ENCODE measurements around the gene DCC.

The DCC gene

GRCh38 chr18:53135654-53136053 is 795.7 kb downstream of the DCC start:
- ChIA-PET POLR2A (no interaction called here), CTCF (no interaction called here)
- Histone ChIP-seq H3K4me3 (ENCODE audit: control insufficient read depth in 1 of 7, extremely low read depth in 1 of 7, insufficient read depth in 4 of 7, low read depth in 2 of 7, low read length in 6 of 7) (no peak overlapping the region), H3K27me3 (replicated peaks in 2 of 5; ENCODE audit: control insufficient read depth in 4 of 5, insufficient read depth in 5 of 5, low read length in 4 of 5) (no peaks in the 10 kb centered on the region), H3K36me3 (ENCODE audit: control insufficient read depth in 4 of 4, insufficient read depth in 4 of 4, low read length in 3 of 4) (no peaks in the 10 kb centered on the region), H3K9me3 (ENCODE audit: control extremely low read depth in 1 of 5, control insufficient read depth in 4 of 5, insufficient read depth in 2 of 5, low read depth in 1 of 5, low read length in 4 of 5) (peaks cover 0 to 1% (median 0%) of the 10 kb centered on the region in 5 experiments), H3K4me1 (ENCODE audit: control extremely low read depth in 1 of 4, control insufficient read depth in 4 of 4, insufficient read depth in 4 of 4, low read length in 3 of 4) (no peaks in the 10 kb centered on the region), H3K27ac (ENCODE audit: insufficient read depth in 1 of 2, low read depth in 1 of 2, low read length in 2 of 2, poor library complexity in 1 of 2, severe bottlenecking in 2 of 2) (no peak overlapping the region)
- DNase-seq, result no peak

GRCh38 chr18:53139746-53140500 is 799.9 kb downstream of the DCC start:
- DNase-seq, result no peak
- WGBS (ENCODE audit: insufficient coverage), result no CpG with 5 or more reads among the region's 5 CpGs
- H3K4me3 ChIP-seq (ENCODE audit: control insufficient read depth in 1 of 7, extremely low read depth in 1 of 7, insufficient read depth in 4 of 7, low read depth in 2 of 7, low read length in 6 of 7), result no peak overlapping the region
- CTCF ChIA-PET, result interaction anchor here (0.5 kb wide), 1 partner anchor 28 kb away, joined by 4 read pairs; no protein-coding TSS in a partner anchor
- no peaks in the 10 kb centered on the region for H3K36me3 ChIP-seq (ENCODE audit: control insufficient read depth in 4 of 4, insufficient read depth in 4 of 4, low read length in 3 of 4)
- POLR2A ChIA-PET, result no interaction called here
- no peaks in the 10 kb centered on the region for H3K27me3 ChIP-seq (replicated peaks in 2 of 5; ENCODE audit: control insufficient read depth in 4 of 5, insufficient read depth in 5 of 5, low read length in 4 of 5)
- H3K27ac ChIP-seq (ENCODE audit: insufficient read depth in 1 of 2, low read depth in 1 of 2, low read length in 2 of 2, poor library complexity in 1 of 2, severe bottlenecking in 2 of 2), result no peak overlapping the region
- H3K9me3 ChIP-seq (ENCODE audit: control extremely low read depth in 1 of 5, control insufficient read depth in 4 of 5, insufficient read depth in 2 of 5, low read depth in 1 of 5, low read length in 4 of 5), result peaks cover 0 to under 1% (median 0%) of the 10 kb centered on the region in 5 experiments
- no peaks in the 10 kb centered on the region for H3K4me1 ChIP-seq (ENCODE audit: control extremely low read depth in 1 of 4, control insufficient read depth in 4 of 4, insufficient read depth in 4 of 4, low read length in 3 of 4)

GRCh38 chr18:53142005-53142404 is 802.0 kb downstream of the DCC start:
- DNase-seq, result no peak
- POLR2A ChIA-PET, result interaction anchor here (0.6 kb wide), 1 partner anchor 41 kb away, joined by 3 read pairs; no protein-coding TSS in a partner anchor
- Histone ChIP-seq H3K9me3 (ENCODE audit: control extremely low read depth in 1 of 5, control insufficient read depth in 4 of 5, insufficient read depth in 2 of 5, low read depth in 1 of 5, low read length in 4 of 5) (no peaks in the 10 kb centered on the region), H3K27ac (ENCODE audit: insufficient read depth in 1 of 2, low read depth in 1 of 2, low read length in 2 of 2, poor library complexity in 1 of 2, severe bottlenecking in 2 of 2) (no peak overlapping the region), H3K4me3 (ENCODE audit: control insufficient read depth in 1 of 7, extremely low read depth in 1 of 7, insufficient read depth in 4 of 7, low read depth in 2 of 7, low read length in 6 of 7) (no peak overlapping the region), H3K36me3 (ENCODE audit: control insufficient read depth in 4 of 4, insufficient read depth in 4 of 4, low read length in 3 of 4) (no peaks in the 10 kb centered on the region), H3K27me3 (replicated peaks in 2 of 5; ENCODE audit: control insufficient read depth in 4 of 5, insufficient read depth in 5 of 5, low read length in 4 of 5) (no peaks in the 10 kb centered on the region), H3K4me1 (ENCODE audit: control extremely low read depth in 1 of 4, control insufficient read depth in 4 of 4, insufficient read depth in 4 of 4, low read length in 3 of 4) (no peaks in the 10 kb centered on the region)
- WGBS (ENCODE audit: insufficient coverage), result 90% methylated on average over 3 of the region's 4 CpGs
- CTCF ChIA-PET, result no interaction called here

GRCh38 chr18:53147472-53147871 is 807.5 kb downstream of the DCC start:
- ChIA-PET POLR2A (no interaction called here), CTCF (no interaction called here)

GRCh38 chr18:53148123-53148522 is 808.1 kb downstream of the DCC start:
- CTCF ChIA-PET, result no interaction called here
- 63% methylated on average over 4 of the region's 5 CpGs for WGBS (ENCODE audit: insufficient coverage)

More at GRCh38 chr18:53147472-53147871, 807.5 kb downstream of the DCC start:
- DNase-seq, result no peak
- Histone ChIP-seq H3K4me1 (ENCODE audit: control extremely low read depth in 1 of 4, control insufficient read depth in 4 of 4, insufficient read depth in 4 of 4, low read length in 3 of 4) (no peaks in the 10 kb centered on the region), H3K4me3 (ENCODE audit: control insufficient read depth in 1 of 7, extremely low read depth in 1 of 7, insufficient read depth in 4 of 7, low read depth in 2 of 7, low read length in 6 of 7) (no peak overlapping the region), H3K9me3 (ENCODE audit: control extremely low read depth in 1 of 5, control insufficient read depth in 4 of 5, insufficient read depth in 2 of 5, low read depth in 1 of 5, low read length in 4 of 5) (no peaks in the 10 kb centered on the region), H3K27ac (ENCODE audit: insufficient read depth in 1 of 2, low read depth in 1 of 2, low read length in 2 of 2, poor library complexity in 1 of 2, severe bottlenecking in 2 of 2) (no peak overlapping the region), H3K27me3 (replicated peaks in 2 of 5; ENCODE audit: control insufficient read depth in 4 of 5, insufficient read depth in 5 of 5, low read length in 4 of 5) (no peaks in the 10 kb centered on the region), H3K36me3 (ENCODE audit: control insufficient read depth in 4 of 4, insufficient read depth in 4 of 4, low read length in 3 of 4) (no peaks in the 10 kb centered on the region)

DNA sequence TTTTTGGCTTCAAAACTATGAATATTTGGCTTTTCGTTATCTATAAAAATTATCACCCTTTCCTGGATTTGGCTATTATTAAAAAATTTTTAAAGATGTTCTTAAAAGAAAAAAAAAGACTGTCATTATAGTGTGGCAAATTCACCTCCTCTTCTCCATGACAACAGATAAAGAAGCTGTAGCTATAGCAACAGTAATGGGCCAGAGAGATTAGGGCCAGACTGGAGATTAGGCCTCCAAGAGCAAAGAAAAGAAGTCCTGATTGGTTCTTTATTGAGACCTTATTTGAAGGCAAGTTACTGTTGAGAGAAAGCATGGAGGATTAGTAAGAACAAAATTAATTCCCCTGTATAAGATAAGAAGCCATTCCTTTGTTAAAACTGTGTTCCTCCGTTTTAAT is 812.5 kb downstream of the DCC start:
- WGBS (ENCODE audit: insufficient coverage), result 100% methylated on average over 1 of the region's 2 CpGs
- Histone ChIP-seq H3K36me3 (ENCODE audit: control insufficient read depth in 4 of 4, insufficient read depth in 4 of 4, low read length in 3 of 4) (no peaks in the 10 kb centered on the region), H3K27me3 (replicated peaks in 2 of 5; ENCODE audit: control insufficient read depth in 4 of 5, insufficient read depth in 5 of 5, low read length in 4 of 5) (no peaks in the 10 kb centered on the region), H3K4me1 (ENCODE audit: control extremely low read depth in 1 of 4, control insufficient read depth in 4 of 4, insufficient read depth in 4 of 4, low read length in 3 of 4) (no peaks in the 10 kb centered on the region), H3K4me3 (ENCODE audit: control insufficient read depth in 1 of 7, extremely low read depth in 1 of 7, insufficient read depth in 4 of 7, low read depth in 2 of 7, low read length in 6 of 7) (no peak overlapping the region), H3K9me3 (ENCODE audit: control extremely low read depth in 1 of 5, control insufficient read depth in 4 of 5, insufficient read depth in 2 of 5, low read depth in 1 of 5, low read length in 4 of 5) (no peaks in the 10 kb centered on the region), H3K27ac (ENCODE audit: insufficient read depth in 1 of 2, low read depth in 1 of 2, low read length in 2 of 2, poor library complexity in 1 of 2, severe bottlenecking in 2 of 2) (no peak overlapping the region)
- no peak for DNase-seq
- ChIA-PET CTCF (interaction anchor here (1.8 kb wide), 1 partner anchor 25 kb away, joined by 6 read pairs; no protein-coding TSS in a partner anchor), POLR2A (no interaction called here)

More at GRCh38 chr18:53148123-53148522, 808.1 kb downstream of the DCC start:
- H3K4me3 ChIP-seq (ENCODE audit: control insufficient read depth in 1 of 7, extremely low read depth in 1 of 7, insufficient read depth in 4 of 7, low read depth in 2 of 7, low read length in 6 of 7), result no peak overlapping the region
- POLR2A ChIA-PET, result no interaction called here
- H3K4me1 ChIP-seq (ENCODE audit: control extremely low read depth in 1 of 4, control insufficient read depth in 4 of 4, insufficient read depth in 4 of 4, low read length in 3 of 4), result no peaks in the 10 kb centered on the region
- no peak overlapping the region for H3K27ac ChIP-seq (ENCODE audit: insufficient read depth in 1 of 2, low read depth in 1 of 2, low read length in 2 of 2, poor library complexity in 1 of 2, severe bottlenecking in 2 of 2)
- DNase-seq, result no peak
- no peaks in the 10 kb centered on the region for H3K36me3 ChIP-seq (ENCODE audit: control insufficient read depth in 4 of 4, insufficient read depth in 4 of 4, low read length in 3 of 4)
- H3K27me3 ChIP-seq (replicated peaks in 2 of 5; ENCODE audit: control insufficient read depth in 4 of 5, insufficient read depth in 5 of 5, low read length in 4 of 5), result no peaks in the 10 kb centered on the region
- H3K9me3 ChIP-seq (ENCODE audit: control extremely low read depth in 1 of 5, control insufficient read depth in 4 of 5, insufficient read depth in 2 of 5, low read depth in 1 of 5, low read length in 4 of 5), result no peaks in the 10 kb centered on the region

DNA sequence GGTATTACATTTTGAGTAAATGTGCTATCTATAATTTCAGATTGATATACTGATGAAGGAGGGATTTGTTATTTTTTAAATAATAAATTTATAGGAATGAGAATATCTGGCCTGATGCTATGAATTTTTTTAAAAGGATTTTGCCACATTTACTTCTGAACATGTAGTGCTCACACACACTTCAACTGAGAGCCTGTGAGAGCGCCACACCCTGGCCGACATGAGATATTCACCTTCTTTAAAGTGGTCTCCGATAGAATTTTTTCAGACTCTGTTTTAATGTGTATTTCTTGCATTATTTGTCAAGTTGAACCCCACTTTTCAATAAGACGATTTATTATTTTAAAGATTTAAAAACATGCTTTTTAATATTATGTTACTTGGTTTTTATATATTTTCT is 813.3 kb downstream of the DCC start:
- no CpG with 5 or more reads among the region's 4 CpGs for WGBS (ENCODE audit: insufficient coverage)
- CTCF ChIA-PET, result interaction anchor here (1.8 kb wide), 1 partner anchor 25 kb away, joined by 6 read pairs; no protein-coding TSS in a partner anchor

More for the DNA sequence above, 813.3 kb downstream of the DCC start:
- Histone ChIP-seq H3K27ac (ENCODE audit: insufficient read depth in 1 of 2, low read depth in 1 of 2, low read length in 2 of 2, poor library complexity in 1 of 2, severe bottlenecking in 2 of 2) (no peak overlapping the region), H3K9me3 (ENCODE audit: control extremely low read depth in 1 of 5, control insufficient read depth in 4 of 5, insufficient read depth in 2 of 5, low read depth in 1 of 5, low read length in 4 of 5) (no peaks in the 10 kb centered on the region), H3K36me3 (ENCODE audit: control insufficient read depth in 4 of 4, insufficient read depth in 4 of 4, low read length in 3 of 4) (no peaks in the 10 kb centered on the region), H3K27me3 (replicated peaks in 2 of 5; ENCODE audit: control insufficient read depth in 4 of 5, insufficient read depth in 5 of 5, low read length in 4 of 5) (no peaks in the 10 kb centered on the region), H3K4me1 (ENCODE audit: control extremely low read depth in 1 of 4, control insufficient read depth in 4 of 4, insufficient read depth in 4 of 4, low read length in 3 of 4) (no peaks in the 10 kb centered on the region), H3K4me3 (ENCODE audit: control insufficient read depth in 1 of 7, extremely low read depth in 1 of 7, insufficient read depth in 4 of 7, low read depth in 2 of 7, low read length in 6 of 7) (no peak overlapping the region)
- DNase-seq, result peak in 1 of 3 donors; percentile 16
- POLR2A ChIA-PET, result no interaction called here

Data from common myeloid progenitor, CD34-positive (primary cell).